Testis (tissue), 3 donors: ENCODE measurements around the gene ABCC10. TPM values are rescaled to one million over a fixed set of nuclear protein-coding genes. Genes with fewer than 3 reads are reported as not detected.

Source experiments
- DNase-seq: peaks from one replicate; pipeline ENCODE4 v3.0.0-alpha.2; 2019
- H3K27ac ChIP-seq, 2 donors: fragments of 200-600 bp; sonication (generic); one replicate each; pipeline ENCODE4 v1.5.1; 2019
- H3K27me3 ChIP-seq: fragments of 200-600 bp; sonication (generic); one replicate; pipeline ENCODE4 v1.5.1; 2019
- H3K36me3 ChIP-seq: fragments of 200-600 bp; sonication (generic); one replicate; pipeline ENCODE4 v1.5.1; 2017; ENCODE audit warnings: low read depth; ENCODE audit errors: missing control alignments
- H3K4me1 ChIP-seq: fragments of 200-600 bp; sonication (generic); one replicate; pipeline ENCODE4 v1.5.1; 2019
- H3K4me3 ChIP-seq, 2 donors: fragments of 200-600 bp; sonication (generic); one replicate each; pipeline ENCODE4 v1.5.1; 2017 to 2019
- H3K9me3 ChIP-seq: fragments of 200-600 bp; sonication (generic); one replicate; pipeline ENCODE4 v1.5.1; 2017
- POLR2A ChIP-seq: fragments of 450-650 bp; IDR thresholded peaks from one replicate; pipeline ENCODE4 v1.6.1; 2017; ENCODE audit warnings: antibody characterized with exemption, mild to moderate bottlenecking, moderate library complexity
- WGBS, 2 donors: methylation state at CpG; one replicate each; pipeline ENCODE4 v1.1.5; 2018; 5-methylcytosine and 5-hydroxymethylcytosine counted together
- intact Hi-C: fragments of 100-400 bp; cut with DNase I; formaldehyde crosslinking; loops from one replicate; pipeline ENCODE4 v1.15.1; 2023; ENCODE audit warnings: low total_unique reads
- polyA plus RNA-seq: library from polyadenylated mRNA; stranded (reverse); fragments of 350-450 nt; fragmentation: Illumina TruSeq; extraction: RNeasy Lipid Tissue Mini Kit (QIAGEN cat#74804); gene quantifications from one replicate; pipeline ENCODE4 v1.2.3, GENCODE V29; 2014; ENCODE audit warnings: low read depth, low replicate concordance; ENCODE audit not compliant: insufficient read depth
- total RNA-seq, 2 donors: library from RNA; depleted of rRNA; stranded (reverse); fragments of >200 nt; gene quantifications; one replicate each; pipeline ENCODE4 v1.2.3, GENCODE V29; 2016
- TF ChIP-seq, protein P1 (sequence below), 3 experiments: fragments of 450-650 bp in 2 of 3; fragments of 200-600 bp in 1 of 3; sonication (generic) in 1 of 3; IDR thresholded peaks; one replicate each; pipeline ENCODE4 v1.5.1; 2016 to 2019; ENCODE audit warnings: antibody characterized with exemption in 3 of 3, mild to moderate bottlenecking in 2 of 3, moderate library complexity in 1 of 3

The ABCC10 gene
- total and polyA plus RNA-seq, 3 donors from 2014 or later: 21.0 to 34.0 (median 29.2) TPM

DNA sequence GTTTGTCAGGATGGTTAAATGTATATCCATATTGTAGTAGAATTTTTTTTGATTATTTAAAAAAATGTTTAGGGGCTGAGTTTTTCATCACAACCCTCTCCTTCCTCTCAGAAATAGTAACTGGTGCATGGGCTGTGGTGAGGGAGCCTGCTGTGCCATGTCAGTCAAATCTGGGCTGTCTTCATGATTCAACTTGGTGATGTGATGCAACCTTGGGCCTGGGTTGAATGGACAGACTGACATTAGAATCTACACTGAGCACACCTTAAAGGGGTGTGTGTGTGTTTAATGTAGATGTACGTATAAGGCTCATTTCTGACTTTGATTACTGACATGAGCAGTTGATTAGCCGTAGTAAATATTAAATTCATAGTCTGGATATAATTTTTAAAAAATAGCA, 53.7 kb downstream of the ABCC10 start:
- H3K27me3 ChIP-seq: no peaks in the 10 kb centered on the region
- H3K36me3 ChIP-seq: no peaks in the 10 kb centered on the region
- DNase-seq: no peak
- H3K27ac ChIP-seq: no peak overlapping the region
- TF ChIP-seq, protein P1, sequence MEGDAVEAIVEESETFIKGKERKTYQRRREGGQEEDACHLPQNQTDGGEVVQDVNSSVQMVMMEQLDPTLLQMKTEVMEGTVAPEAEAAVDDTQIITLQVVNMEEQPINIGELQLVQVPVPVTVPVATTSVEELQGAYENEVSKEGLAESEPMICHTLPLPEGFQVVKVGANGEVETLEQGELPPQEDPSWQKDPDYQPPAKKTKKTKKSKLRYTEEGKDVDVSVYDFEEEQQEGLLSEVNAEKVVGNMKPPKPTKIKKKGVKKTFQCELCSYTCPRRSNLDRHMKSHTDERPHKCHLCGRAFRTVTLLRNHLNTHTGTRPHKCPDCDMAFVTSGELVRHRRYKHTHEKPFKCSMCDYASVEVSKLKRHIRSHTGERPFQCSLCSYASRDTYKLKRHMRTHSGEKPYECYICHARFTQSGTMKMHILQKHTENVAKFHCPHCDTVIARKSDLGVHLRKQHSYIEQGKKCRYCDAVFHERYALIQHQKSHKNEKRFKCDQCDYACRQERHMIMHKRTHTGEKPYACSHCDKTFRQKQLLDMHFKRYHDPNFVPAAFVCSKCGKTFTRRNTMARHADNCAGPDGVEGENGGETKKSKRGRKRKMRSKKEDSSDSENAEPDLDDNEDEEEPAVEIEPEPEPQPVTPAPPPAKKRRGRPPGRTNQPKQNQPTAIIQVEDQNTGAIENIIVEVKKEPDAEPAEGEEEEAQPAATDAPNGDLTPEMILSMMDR (IDR thresholded peaks at IDR 0.05): no peak
- TF ChIP-seq POLR2A: no peak
- intact Hi-C loops: no loop called here
- 92 to 98% methylated on average over 2 of the region's 2 CpGs for WGBS, 2 donors
- H3K4me3 ChIP-seq: no peak overlapping the region
- H3K9me3 ChIP-seq: no peaks in the 10 kb centered on the region
- H3K4me1 ChIP-seq: peaks cover 7% of the 10 kb centered on the region

DNA sequence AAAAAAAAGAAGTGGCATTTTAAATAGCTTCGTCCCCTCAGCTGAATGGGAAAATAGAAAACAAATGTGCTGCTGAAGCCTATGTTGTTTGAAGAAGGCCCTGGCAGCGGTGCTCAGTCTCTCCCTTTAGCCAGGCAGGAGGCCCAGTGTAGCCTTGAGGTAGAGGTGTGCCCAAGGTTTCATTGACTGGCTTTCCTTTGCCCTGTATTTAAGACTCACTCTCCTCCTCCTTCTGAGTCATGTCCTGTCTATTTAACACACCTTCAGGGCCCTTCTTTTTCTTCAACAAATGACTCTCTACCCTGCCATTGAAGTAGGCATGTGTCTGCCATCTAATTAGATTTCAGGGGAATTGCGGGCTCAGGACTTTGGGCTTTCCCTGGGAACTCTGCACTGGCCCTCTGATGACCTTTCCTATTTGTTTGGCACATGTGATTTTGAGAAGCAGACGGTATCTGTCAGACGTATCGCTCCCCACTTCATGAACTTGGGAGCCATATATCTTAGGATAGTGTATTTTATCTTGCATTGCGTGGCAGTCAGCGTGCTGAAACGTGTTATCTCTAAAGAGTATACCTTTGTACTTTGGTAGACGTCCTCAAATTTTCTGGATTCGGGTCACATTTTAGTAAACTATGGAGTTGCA, 54.4 kb downstream of the ABCC10 start:
- intact Hi-C loops: no loop called here
- Histone ChIP-seq H3K27ac (no peak overlapping the region), H3K27me3 (no peaks in the 10 kb centered on the region), H3K4me1 (peaks cover 7% of the 10 kb centered on the region), H3K4me3 (no peak overlapping the region), H3K9me3 (no peaks in the 10 kb centered on the region), H3K36me3 (no peaks in the 10 kb centered on the region)
- DNase-seq: no peak
- 91% methylated on average over 11 of the region's 11 CpGs for WGBS, 2 donors
- TF ChIP-seq, protein P1 (IDR thresholded peaks at IDR 0.05): no peak
- no peak for TF ChIP-seq POLR2A

DNA sequence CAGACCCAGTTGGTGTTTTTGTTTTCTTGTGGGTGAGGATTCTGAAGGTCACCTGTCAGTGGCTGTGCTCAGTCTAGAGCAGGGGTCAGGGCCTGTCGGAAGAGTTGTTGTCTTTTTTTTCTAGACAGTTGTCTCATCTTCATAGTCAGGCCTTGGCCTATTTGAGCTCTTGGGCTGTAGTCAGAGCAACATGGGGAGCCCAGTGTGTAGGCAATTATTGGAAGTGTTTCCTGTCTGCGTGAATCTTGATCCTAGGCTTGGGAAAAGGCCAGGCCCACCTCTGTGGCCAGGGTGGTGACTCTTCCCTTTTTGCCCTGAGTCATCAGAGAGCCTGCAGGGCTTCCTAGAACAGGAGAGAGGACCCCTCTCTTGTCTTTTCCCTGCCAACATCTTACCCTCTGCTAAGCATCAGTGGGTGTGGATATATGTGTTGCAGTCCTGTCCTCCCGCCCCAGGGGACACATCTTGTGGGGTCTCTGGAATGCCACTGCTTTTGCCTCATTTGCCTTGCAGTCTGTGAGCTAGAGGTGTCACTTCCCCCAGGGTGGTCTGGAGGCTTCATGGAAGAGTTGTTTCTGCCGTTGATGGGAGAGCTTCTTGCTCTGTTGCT, 61.4 kb downstream of the ABCC10 start:
- 39 to 40% methylated on average over 4 of the region's 4 CpGs for WGBS, 2 donors
- Histone ChIP-seq H3K27me3 (no peaks in the 10 kb centered on the region), H3K36me3 (no peaks in the 10 kb centered on the region), H3K27ac (peak overlapping the region in 1 of 2 donors; percentile 36), H3K9me3 (no peaks in the 10 kb centered on the region), H3K4me1 (peaks cover 22% of the 10 kb centered on the region), H3K4me3 (no peak overlapping the region)
- intact Hi-C loops: no loop called here
- TF ChIP-seq, protein P1 (IDR thresholded peaks at IDR 0.05): no peak
- no peak for TF ChIP-seq POLR2A
- DNase-seq: no peak

DNA sequence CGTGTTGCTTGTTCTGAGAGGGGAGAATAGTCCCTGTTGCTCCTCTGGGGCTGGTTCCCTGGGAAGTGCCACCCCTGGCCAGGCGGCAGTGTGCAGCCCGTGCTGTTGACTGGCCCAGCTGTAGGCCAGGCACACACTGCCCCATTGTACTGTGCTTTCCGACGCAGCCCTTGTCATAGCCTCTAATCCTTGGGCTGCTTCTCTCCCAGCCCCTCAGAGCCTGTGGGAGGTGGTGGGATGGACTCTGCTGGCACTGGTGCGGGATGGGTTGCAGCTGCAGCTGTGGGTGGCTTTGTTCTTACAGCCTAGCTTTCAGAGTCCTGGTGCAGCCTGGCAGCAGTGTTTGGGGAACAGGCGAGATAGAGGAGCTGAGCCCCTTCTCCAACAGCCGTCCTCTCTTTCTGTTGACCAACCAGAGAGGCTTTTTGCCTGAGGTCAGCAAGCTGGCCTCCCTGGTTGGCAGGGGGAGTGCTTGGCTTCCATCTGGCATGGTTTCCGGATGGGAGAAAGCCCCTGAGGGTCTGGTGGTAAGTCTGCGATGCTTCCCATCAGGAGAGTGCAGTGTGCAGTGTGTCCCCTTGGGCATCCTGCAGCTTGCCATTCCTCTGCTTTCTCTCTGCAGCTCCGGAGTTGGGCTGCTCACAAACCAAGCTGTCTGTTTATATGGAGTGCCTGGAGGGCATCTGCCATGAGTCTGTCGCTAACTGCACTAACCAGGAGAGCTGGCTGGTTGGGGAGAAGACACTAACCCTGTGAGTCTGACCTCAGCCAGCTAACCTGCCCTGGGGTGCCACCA, 62.1 kb downstream of the ABCC10 start:
- WGBS, 2 donors: 53 to 70% methylated on average over 6 to 12 of the region's 12 CpGs
- TF ChIP-seq POLR2A: no peak
- TF ChIP-seq, protein P1 (IDR thresholded peaks at IDR 0.05): no peak
- no peaks in the 10 kb centered on the region for H3K27me3 ChIP-seq
- H3K4me3 ChIP-seq: no peak overlapping the region
- intact Hi-C loops: no loop called here
- peak overlapping the region in 1 of 2 donors; percentile 36 for H3K27ac ChIP-seq
- H3K4me1 ChIP-seq: peaks cover 26% of the 10 kb centered on the region
- peak; percentile 76 for DNase-seq
- no peaks in the 10 kb centered on the region for H3K36me3 ChIP-seq
- H3K9me3 ChIP-seq: no peaks in the 10 kb centered on the region
